ENCODE measurements around the gene SFN. TPM values are rescaled to one million over a fixed set of nuclear protein-coding genes. Genes with fewer than 3 reads are reported as not detected.

SFN gene
- total RNA-seq, 2 donors from 2014 or later = 239 to 253 TPM

- H3K36me3 ChIP-seq = peaks cover 13% of the 10 kb centered on the region
- H3K9ac ChIP-seq (ENCODE audit: low read depth in 2 of 2, low read length in 2 of 2) = peak overlapping the region in 1 of 2 donors; percentile 3
- no peak for DNase-seq
- no peak overlapping the region for H3K4me3 ChIP-seq
- H3K9me3 ChIP-seq = no peaks in the 10 kb centered on the region
- no peak overlapping the region for H3K27ac ChIP-seq
- peaks cover 11% of the 10 kb centered on the region for H3K4me1 ChIP-seq
- no peak for TF ChIP-seq CTCF (IDR thresholded peaks at IDR 0.05)
- intact Hi-C loops (cut with DNase I) = no loop called here
- no peaks in the 10 kb centered on the region for H3K27me3 ChIP-seq
These were observed 6.8 kb upstream of the SFN start for GRCh38 chr1:26856181-26856580.

- peaks cover 11% of the 10 kb centered on the region for H3K4me1 ChIP-seq
- H3K9me3 ChIP-seq = no peaks in the 10 kb centered on the region
- H3K4me3 ChIP-seq = no peak overlapping the region
- DNase-seq = no peak
- intact Hi-C loops (cut with DNase I) = no loop called here
- H3K9ac ChIP-seq (ENCODE audit: low read depth in 2 of 2, low read length in 2 of 2) = no peak overlapping the region
- H3K27me3 ChIP-seq = no peaks in the 10 kb centered on the region
- TF ChIP-seq CTCF (IDR thresholded peaks at IDR 0.05) = no peak
- no peak overlapping the region for H3K27ac ChIP-seq
- H3K36me3 ChIP-seq = peaks cover 7% of the 10 kb centered on the region
These were observed 6.1 kb upstream of the SFN start for GRCh38 chr1:26856604-26857469.

GRCh38 chr1:26857473-26858060 lies 5.4 kb upstream of the SFN start:
- Histone ChIP-seq H3K27ac (no peak overlapping the region), H3K27me3 (no peaks in the 10 kb centered on the region), H3K9ac (ENCODE audit: low read depth in 2 of 2, low read length in 2 of 2) (no peak overlapping the region), H3K36me3 (no peaks in the 10 kb centered on the region), H3K9me3 (no peaks in the 10 kb centered on the region), H3K4me1 (peaks cover 11% of the 10 kb centered on the region), H3K4me3 (no peak overlapping the region)
- TF ChIP-seq CTCF (IDR thresholded peaks at IDR 0.05) = no peak
- intact Hi-C loops (cut with DNase I) = no loop called here
- DNase-seq = no peak

- intact Hi-C loops (cut with DNase I) = no loop called here
- no peak for TF ChIP-seq CTCF (IDR thresholded peaks at IDR 0.05)
- no peak for DNase-seq
- H3K27me3 ChIP-seq = no peaks in the 10 kb centered on the region
- no peak overlapping the region for H3K4me3 ChIP-seq
- peaks cover 11% of the 10 kb centered on the region for H3K4me1 ChIP-seq
- H3K9ac ChIP-seq (ENCODE audit: low read depth in 2 of 2, low read length in 2 of 2) = no peak overlapping the region
- no peak overlapping the region for H3K27ac ChIP-seq
- no peaks in the 10 kb centered on the region for H3K36me3 ChIP-seq
- no peaks in the 10 kb centered on the region for H3K9me3 ChIP-seq
These were observed 4.8 kb upstream of the SFN start for GRCh38 chr1:26858160-26858559.

- Histone ChIP-seq H3K9ac (ENCODE audit: low read depth in 2 of 2, low read length in 2 of 2) (no peak overlapping the region), H3K4me3 (no peak overlapping the region), H3K27ac (no peak overlapping the region), H3K9me3 (no peaks in the 10 kb centered on the region), H3K27me3 (no peaks in the 10 kb centered on the region), H3K36me3 (no peaks in the 10 kb centered on the region), H3K4me1 (peaks cover 4% of the 10 kb centered on the region)
- TF ChIP-seq CTCF (IDR thresholded peaks at IDR 0.05) = no peak
- intact Hi-C loops (cut with DNase I) = no loop called here
- DNase-seq = no peak
These were observed 3.9 kb upstream of the SFN start for GRCh38 chr1:26858891-26859640.

All from colonic mucosa (tissue), 4 donors.